Chondrocyte (in vitro differentiated cells): ENCODE measurements around the gene NHLRC2. TPM values are rescaled to one million over a fixed set of nuclear protein-coding genes. Genes with fewer than 3 reads are reported as not detected.

Experiments used
- DNase-seq: peaks from one replicate; pipeline ENCODE4 v3.0.0; 2021; ENCODE audit warnings: mixed read lengths, low spot score
- H3K27ac Mint-ChIP-seq: one replicate; pipeline ENCODE4 v1.8.0; 2021; ENCODE audit warnings: mild to moderate bottlenecking, moderate library complexity, mixed read lengths; ENCODE audit not compliant: unreplicated experiment
- H3K27me3 Mint-ChIP-seq: 2 replicates; pipeline ENCODE4 v1.8.0; 2021; ENCODE audit warnings: low read depth, mixed read lengths
- H3K36me3 Mint-ChIP-seq: 2 replicates; pipeline ENCODE4 v1.8.0; 2021; ENCODE audit warnings: low read depth, mixed read lengths
- H3K4me1 Mint-ChIP-seq: 2 replicates; pipeline ENCODE4 v1.8.0; 2021; ENCODE audit warnings: low read depth, mild to moderate bottlenecking, mixed read lengths
- H3K4me3 Mint-ChIP-seq: one replicate; pipeline ENCODE4 v1.8.0; 2021; ENCODE audit warnings: mild to moderate bottlenecking, moderate library complexity, mixed read lengths; ENCODE audit not compliant: unreplicated experiment
- H3K9me3 Mint-ChIP-seq: 2 replicates; pipeline ENCODE4 v1.8.0; 2021; ENCODE audit warnings: low read depth, mixed read lengths
- CTCF ChIP-seq: fragments of 200-600 bp; sonication (generic); IDR thresholded peaks from 2 replicates; pipeline ENCODE4 v1.5.0; 2021; ENCODE audit warnings: antibody characterized with exemption, mild to moderate bottlenecking, moderate library complexity
- total RNA-seq: library from RNA; stranded (reverse); gene quantifications from 3 replicates; pipeline ENCODE4 v1.2.1, GENCODE V29; 2021

The NHLRC2 gene
- total RNA-seq, 1 donor from 2014 or later: 29.2 TPM

DNA sequence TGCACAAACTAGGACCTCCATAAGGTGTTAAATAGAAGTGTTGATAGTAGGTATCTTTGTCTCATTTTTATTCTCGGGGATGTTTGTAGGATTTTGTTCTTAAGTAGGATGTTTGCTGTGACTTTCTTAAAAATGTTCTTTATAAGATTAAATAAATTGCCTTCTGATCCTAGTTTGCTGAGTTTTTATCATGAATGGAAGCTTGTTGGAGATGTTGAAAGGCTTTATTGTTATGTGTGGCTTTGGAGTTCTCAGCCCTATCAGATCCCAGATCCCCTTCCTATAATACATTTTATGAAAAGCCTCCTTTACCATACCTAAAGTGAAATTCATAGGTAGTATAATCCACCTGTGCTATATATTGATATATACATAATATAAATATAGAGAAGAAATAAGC, 40.1 kb downstream of the NHLRC2 start:
- Mint-ChIP-seq H3K27ac (no peak overlapping the region), H3K9me3 (no peaks in the 10 kb centered on the region), H3K27me3 (no peaks in the 10 kb centered on the region), H3K4me3 (no peak overlapping the region), H3K36me3 (peaks cover 3% of the 10 kb centered on the region), H3K4me1 (peaks cover 68% of the 10 kb centered on the region)
- no peak for TF ChIP-seq CTCF
- DNase-seq: no peak

DNA sequence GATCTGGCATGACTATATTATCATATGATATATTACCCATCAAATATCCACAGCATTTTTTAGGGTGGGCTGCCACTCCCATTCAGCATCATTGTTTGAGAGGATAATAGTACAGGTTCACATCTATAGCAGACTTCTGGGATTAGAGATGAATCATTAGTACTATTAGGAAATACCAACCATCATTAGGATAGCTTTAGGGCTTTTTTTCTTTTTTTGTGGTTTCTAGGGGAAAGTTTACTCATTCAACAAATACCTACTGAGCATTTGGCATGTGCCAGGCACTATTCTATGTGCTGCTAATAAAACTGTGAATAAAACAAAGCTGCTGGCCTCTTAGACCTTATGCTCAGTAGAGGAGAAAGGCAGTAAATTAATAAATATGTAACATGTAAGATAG, 40.6 kb downstream of the NHLRC2 start:
- no peak for TF ChIP-seq CTCF
- DNase-seq: no peak
- H3K9me3 Mint-ChIP-seq: no peaks in the 10 kb centered on the region
- H3K4me3 Mint-ChIP-seq: no peak overlapping the region
- no peaks in the 10 kb centered on the region for H3K27me3 Mint-ChIP-seq
- H3K27ac Mint-ChIP-seq: peak overlapping the region; percentile 0
- peaks cover 65% of the 10 kb centered on the region for H3K4me1 Mint-ChIP-seq
- H3K36me3 Mint-ChIP-seq: peaks cover 3% of the 10 kb centered on the region

DNA sequence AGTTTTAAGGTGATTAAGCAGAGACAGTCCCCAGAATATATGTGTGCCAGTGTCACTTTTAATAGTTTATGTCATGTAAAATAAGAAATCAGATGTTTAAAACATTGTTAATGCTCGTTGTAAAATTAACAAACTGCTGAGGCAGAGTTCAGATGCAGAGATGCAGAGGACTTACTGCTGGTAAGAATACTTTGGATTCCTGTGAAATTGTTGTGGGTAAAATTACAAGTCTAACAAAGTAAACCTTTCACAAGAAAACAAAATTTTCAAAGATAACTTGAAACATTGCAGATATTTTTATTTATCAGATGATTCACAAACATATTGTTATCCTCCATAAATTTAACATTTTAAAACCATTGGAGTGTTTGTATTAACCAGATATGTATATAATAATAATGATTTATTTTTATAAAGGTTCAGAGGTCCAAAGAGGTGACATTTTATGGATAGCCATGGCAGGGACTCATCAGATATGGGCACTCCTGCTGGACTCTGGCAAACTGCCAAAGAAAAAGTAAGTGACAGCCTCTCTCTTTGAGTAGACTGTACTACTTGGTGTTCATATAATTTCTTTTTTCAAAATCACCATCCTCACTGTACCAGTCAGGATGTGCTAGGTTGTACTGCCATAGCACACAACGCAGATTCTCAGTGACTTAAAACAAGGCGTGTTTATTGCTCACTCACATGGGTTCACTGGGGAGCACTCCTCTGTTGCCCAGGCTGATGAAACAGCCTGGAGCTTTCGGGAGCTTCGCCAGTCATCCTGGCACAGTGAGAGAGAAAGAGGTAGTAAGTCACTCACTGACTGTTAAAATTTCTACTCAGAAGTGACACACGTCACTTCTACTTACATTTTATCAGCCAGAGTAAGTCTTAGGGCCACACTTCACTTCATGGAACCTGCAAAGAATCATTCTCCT, 43.5 kb downstream of the NHLRC2 start:
- H3K27me3 Mint-ChIP-seq: no peaks in the 10 kb centered on the region
- H3K27ac Mint-ChIP-seq: peak overlapping the region; percentile 58
- no peaks in the 10 kb centered on the region for H3K9me3 Mint-ChIP-seq
- no peak for TF ChIP-seq CTCF
- no peak overlapping the region for H3K4me3 Mint-ChIP-seq
- H3K36me3 Mint-ChIP-seq: peaks cover 10% of the 10 kb centered on the region
- no peak for DNase-seq
- peaks cover 46% of the 10 kb centered on the region for H3K4me1 Mint-ChIP-seq

DNA sequence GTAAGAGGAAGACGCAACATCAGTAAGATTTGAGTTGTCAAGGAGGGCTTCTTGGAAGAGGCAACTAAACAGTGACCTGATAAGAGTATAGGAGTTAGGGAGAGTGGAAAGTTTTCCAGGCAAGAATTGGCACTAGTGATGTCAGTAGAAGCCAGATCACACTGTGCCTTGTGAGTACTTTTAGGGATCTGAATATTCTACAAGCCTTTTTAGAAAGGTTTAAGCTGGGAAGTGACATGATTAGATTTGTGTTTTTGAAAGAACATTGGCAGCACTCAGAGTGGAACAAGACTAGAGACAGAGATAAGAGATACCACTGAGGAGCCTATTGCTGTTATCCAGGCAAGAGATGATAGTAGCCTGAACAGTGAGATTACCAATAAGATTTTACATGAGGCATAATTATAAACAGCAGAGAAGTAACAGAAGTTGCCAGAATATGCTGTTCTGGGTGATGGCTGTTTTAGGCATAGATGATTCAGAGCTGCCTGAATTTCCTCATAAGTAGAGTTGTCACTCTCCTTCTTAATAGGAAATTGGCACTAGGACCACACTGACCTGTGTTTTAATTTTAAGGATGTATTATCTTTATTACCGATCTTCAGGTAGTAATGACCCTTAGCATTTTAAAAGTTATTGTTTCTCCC, 45.6 kb downstream of the NHLRC2 start:
- TF ChIP-seq CTCF: no peak
- peaks cover 21% of the 10 kb centered on the region for H3K36me3 Mint-ChIP-seq

GRCh38 chr10:113905756-113906155, 51.3 kb downstream of the NHLRC2 start:
- no peak overlapping the region for H3K27ac Mint-ChIP-seq

More for the DNA sequence above, 45.6 kb downstream of the NHLRC2 start:
- H3K27me3 Mint-ChIP-seq: no peaks in the 10 kb centered on the region
- H3K9me3 Mint-ChIP-seq: no peaks in the 10 kb centered on the region
- H3K4me1 Mint-ChIP-seq: peaks cover 27% of the 10 kb centered on the region
- DNase-seq: no peak
- no peak overlapping the region for H3K27ac Mint-ChIP-seq
- H3K4me3 Mint-ChIP-seq: no peak overlapping the region

More at GRCh38 chr10:113905756-113906155, 51.3 kb downstream of the NHLRC2 start:
- no peak for TF ChIP-seq CTCF
- H3K4me3 Mint-ChIP-seq: no peak overlapping the region
- no peak for DNase-seq
- H3K36me3 Mint-ChIP-seq: peaks cover 28% of the 10 kb centered on the region
- H3K27me3 Mint-ChIP-seq: no peaks in the 10 kb centered on the region
- no peaks in the 10 kb centered on the region for H3K9me3 Mint-ChIP-seq
- H3K4me1 Mint-ChIP-seq: peaks cover 11% of the 10 kb centered on the region
